Right lobe of liver (tissue), 6 donors: ENCODE data around the gene SRPK1. TPM values are rescaled to one million over a fixed set of nuclear protein-coding genes. Genes with fewer than 3 reads are reported as not detected.

Source experiments
- ATAC-seq, 4 donors: fragments of 200-7000 bp; cut with Tn5 transposase; one replicate each; pipeline ENCODE4 v1.9.1; 2020; ENCODE audit warnings: mild to moderate bottlenecking in 4 of 4, moderate library complexity in 4 of 4
- DNase-seq, 3 donors: peaks; one replicate each; pipeline ENCODE4 v3.0.0-alpha.2; 2020
- H3K27ac ChIP-seq, 3 donors: fragments of 200-600 bp; one replicate each; pipeline ENCODE4 v1.8.0; 2022
- H3K27me3 ChIP-seq, 2 donors: fragments of 200-600 bp; one replicate each; pipeline ENCODE4 v1.8.0; 2022
- H3K36me3 ChIP-seq, 4 donors: fragments of 200-600 bp; sonication (generic) in 1 of 4; one replicate each; pipeline versions ENCODE4 v1.5.1 to v1.8.0; 2017 to 2022; ENCODE audit warnings: control low read depth in 1 of 4
- H3K4me1 ChIP-seq, 4 donors: fragments of 200-600 bp; sonication (generic) in 1 of 4; one replicate each; pipeline versions ENCODE4 v1.5.1 to v1.8.0; 2017 to 2022; ENCODE audit warnings: control low read depth in 1 of 4
- H3K4me3 ChIP-seq, 3 donors: fragments of 200-600 bp; one replicate each; pipeline ENCODE4 v1.8.0; 2022
- H3K9me3 ChIP-seq, 4 donors: fragments of 200-600 bp; sonication (generic) in 1 of 4; one replicate each; pipeline versions ENCODE4 v1.5.1 to v1.8.0; 2017 to 2022; ENCODE audit warnings: control low read depth in 1 of 4
- POLR2A ChIP-seq: fragments of 450-650 bp; IDR thresholded peaks from one replicate; pipeline ENCODE4 v1.6.1; 2017; ENCODE audit warnings: antibody characterized with exemption, mild to moderate bottlenecking
- WGBS: methylation state at CpG from one replicate; pipeline ENCODE4 v1.1.6; 2018; ENCODE audit warnings: low coverage, low lambda C conversion rate; ENCODE audit not compliant: insufficient coverage; ENCODE audit errors: missing lambda C conversion rate; 5-methylcytosine and 5-hydroxymethylcytosine counted together
- intact Hi-C, 2 donors: fragments of 100-400 bp; cut with DNase I; formaldehyde crosslinking; loops; one replicate each; pipeline versions ENCODE4 v1.11.2 to v1.14.1; 2022
- total RNA-seq, 6 experiments: library from RNA; depleted of rRNA in 2 of 6; stranded (reverse); fragments of >200 nt in 2 of 6; fragmentation: NEBNext Ultra II Directional in 3 of 6; extraction: Animal tissue kit (Norgen Biotek cat#: 25700) in 3 of 6; gene quantifications; one replicate each; pipeline versions ENCODE4 v1.1.0 to v1.2.4, GENCODE V29; 2016 to 2023
- TF ChIP-seq, protein P1 (sequence below), 4 donors: fragments of 200-600 bp in 3 of 4; fragments of 450-650 bp in 1 of 4; IDR thresholded peaks; one replicate each; pipeline versions ENCODE4 v1.5.1 to v1.8.0; 2016 to 2022; ENCODE audit warnings: antibody characterized with exemption in 4 of 4, mild to moderate bottlenecking in 2 of 4
- donor health status: DM: no; HTN: yes; CAD: no.
- donor health status: DM: no; HTN: no; CAD: no.
- donor health status: DM: no; HTN: no; CAD: no.
- donor health status: DM: no; HTN: yes; CAD: no.
- donor health status: DM: no; HTN: yes; CAD: no.

The SRPK1 gene
- total RNA-seq, 6 experiments from 2014 or later, result 18.4 to 64.1 (median 26.4) TPM

DNA sequence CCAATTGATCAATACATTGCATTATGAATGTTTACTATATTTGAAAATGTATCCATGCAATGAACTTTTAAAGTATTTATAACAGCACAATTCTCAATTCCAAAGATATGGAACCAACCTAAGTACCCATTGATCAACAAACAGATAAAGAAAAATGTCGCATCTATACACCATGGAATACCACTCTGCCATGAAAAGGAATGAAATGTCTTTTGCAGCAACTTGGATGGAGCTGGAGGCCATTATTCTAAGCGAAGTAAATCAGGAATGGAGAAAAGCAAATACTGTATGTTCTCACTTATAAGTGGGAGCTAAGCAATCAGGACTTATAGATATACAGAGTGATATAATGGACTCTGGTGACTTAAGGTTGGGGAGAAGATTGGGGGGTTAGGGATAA is 22.9 kb downstream of the SRPK1 start:
- TF ChIP-seq, protein P1, sequence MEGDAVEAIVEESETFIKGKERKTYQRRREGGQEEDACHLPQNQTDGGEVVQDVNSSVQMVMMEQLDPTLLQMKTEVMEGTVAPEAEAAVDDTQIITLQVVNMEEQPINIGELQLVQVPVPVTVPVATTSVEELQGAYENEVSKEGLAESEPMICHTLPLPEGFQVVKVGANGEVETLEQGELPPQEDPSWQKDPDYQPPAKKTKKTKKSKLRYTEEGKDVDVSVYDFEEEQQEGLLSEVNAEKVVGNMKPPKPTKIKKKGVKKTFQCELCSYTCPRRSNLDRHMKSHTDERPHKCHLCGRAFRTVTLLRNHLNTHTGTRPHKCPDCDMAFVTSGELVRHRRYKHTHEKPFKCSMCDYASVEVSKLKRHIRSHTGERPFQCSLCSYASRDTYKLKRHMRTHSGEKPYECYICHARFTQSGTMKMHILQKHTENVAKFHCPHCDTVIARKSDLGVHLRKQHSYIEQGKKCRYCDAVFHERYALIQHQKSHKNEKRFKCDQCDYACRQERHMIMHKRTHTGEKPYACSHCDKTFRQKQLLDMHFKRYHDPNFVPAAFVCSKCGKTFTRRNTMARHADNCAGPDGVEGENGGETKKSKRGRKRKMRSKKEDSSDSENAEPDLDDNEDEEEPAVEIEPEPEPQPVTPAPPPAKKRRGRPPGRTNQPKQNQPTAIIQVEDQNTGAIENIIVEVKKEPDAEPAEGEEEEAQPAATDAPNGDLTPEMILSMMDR (IDR thresholded peaks at IDR 0.05), result no peak
- TF ChIP-seq POLR2A, result no peak
- Histone ChIP-seq H3K9me3 (no peaks in the 10 kb centered on the region), H3K27me3 (no peaks in the 10 kb centered on the region), H3K27ac (no peak overlapping the region), H3K4me1 (no peaks in the 10 kb centered on the region), H3K36me3 (no peaks in the 10 kb centered on the region), H3K4me3 (no peak overlapping the region)
- ATAC-seq, result no peak
- no peak for DNase-seq
- WGBS, result 100% methylated on average over 2 of the region's 2 CpGs
- intact Hi-C loops, result no loop called here

DNA sequence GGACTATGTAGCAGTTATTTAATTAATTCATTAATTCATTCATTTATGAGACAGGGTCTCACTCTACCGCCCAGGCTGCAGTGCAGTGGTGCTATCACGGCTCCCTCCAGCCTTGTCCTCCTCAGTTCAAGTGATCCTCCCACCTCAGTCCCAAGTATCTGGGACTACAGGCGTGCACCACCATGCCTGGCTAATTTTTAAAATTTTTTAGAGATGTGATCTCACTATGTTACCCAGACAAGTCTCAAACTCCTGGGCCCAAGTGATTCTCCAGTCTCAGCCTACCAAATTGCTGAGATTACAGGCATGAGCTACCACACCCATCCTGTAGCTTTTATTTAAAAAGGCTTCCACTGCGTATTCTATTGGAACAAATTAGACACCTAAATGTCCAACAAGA is 23.4 kb downstream of the SRPK1 start:
- no peak for DNase-seq
- Histone ChIP-seq H3K36me3 (no peaks in the 10 kb centered on the region), H3K4me3 (no peak overlapping the region), H3K27ac (no peak overlapping the region), H3K4me1 (no peaks in the 10 kb centered on the region), H3K27me3 (no peaks in the 10 kb centered on the region), H3K9me3 (no peaks in the 10 kb centered on the region)
- 86% methylated on average over 3 of the region's 4 CpGs for WGBS
- no peak for ATAC-seq
- TF ChIP-seq, protein P1 (IDR thresholded peaks at IDR 0.05), result no peak
- no peak for TF ChIP-seq POLR2A
- intact Hi-C loops, result no loop called here

DNA sequence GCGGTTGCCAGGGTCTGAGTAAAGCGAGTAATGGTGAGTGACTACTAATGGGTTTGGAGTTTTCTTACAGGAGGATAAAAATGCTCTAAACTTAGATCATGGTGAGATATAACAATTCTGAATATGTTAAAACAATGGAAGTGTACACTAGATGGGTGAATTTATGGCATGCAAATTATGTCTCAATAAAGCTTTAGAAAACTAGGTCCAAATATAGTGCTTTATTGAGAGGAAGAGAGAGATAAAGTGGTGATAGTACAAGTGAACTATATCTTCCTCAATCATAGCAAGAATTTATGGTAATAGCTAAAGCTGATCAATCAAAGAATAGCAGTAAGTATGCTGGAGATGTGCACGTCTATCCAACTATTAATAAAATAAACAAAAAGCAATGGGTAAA is 23.9 kb downstream of the SRPK1 start:
- Histone ChIP-seq H3K27me3 (no peaks in the 10 kb centered on the region), H3K27ac (no peak overlapping the region), H3K9me3 (no peaks in the 10 kb centered on the region), H3K4me1 (no peaks in the 10 kb centered on the region), H3K36me3 (no peaks in the 10 kb centered on the region), H3K4me3 (no peak overlapping the region)
- intact Hi-C loops, result no loop called here
- ATAC-seq, result no peak
- TF ChIP-seq, protein P1 (IDR thresholded peaks at IDR 0.05), result no peak
- TF ChIP-seq POLR2A, result no peak
- DNase-seq, result no peak
- 94% methylated on average over 3 of the region's 3 CpGs for WGBS

DNA sequence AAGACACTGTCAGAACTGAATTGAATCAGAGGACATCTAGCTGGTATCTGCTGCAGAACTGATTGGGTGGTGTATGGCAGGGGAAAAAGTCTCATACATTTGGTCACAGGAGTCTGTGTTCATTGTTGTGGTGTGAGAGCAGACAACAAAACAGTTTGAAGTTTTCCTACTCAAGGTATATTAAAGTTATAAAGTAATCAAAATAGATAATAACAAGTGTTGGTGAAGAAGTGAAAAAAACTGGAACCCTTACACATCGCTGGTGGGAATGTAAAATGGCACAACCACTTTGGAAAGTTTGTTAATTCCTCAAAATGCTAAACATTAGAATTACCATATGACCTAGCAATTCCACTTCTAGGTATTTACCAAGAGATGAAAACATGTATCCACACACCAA is 24.7 kb downstream of the SRPK1 start:
- Histone ChIP-seq H3K9me3 (no peaks in the 10 kb centered on the region), H3K36me3 (no peaks in the 10 kb centered on the region), H3K27me3 (no peaks in the 10 kb centered on the region), H3K4me1 (no peaks in the 10 kb centered on the region), H3K4me3 (no peak overlapping the region), H3K27ac (no peak overlapping the region)
- ATAC-seq (no peak), DNase-seq (no peak)
- TF ChIP-seq, protein P1 (IDR thresholded peaks at IDR 0.05), result no peak
- TF ChIP-seq POLR2A, result no peak
- intact Hi-C loops, result no loop called here
- 93% methylated on average over 1 of the region's 1 CpG for WGBS

DNA sequence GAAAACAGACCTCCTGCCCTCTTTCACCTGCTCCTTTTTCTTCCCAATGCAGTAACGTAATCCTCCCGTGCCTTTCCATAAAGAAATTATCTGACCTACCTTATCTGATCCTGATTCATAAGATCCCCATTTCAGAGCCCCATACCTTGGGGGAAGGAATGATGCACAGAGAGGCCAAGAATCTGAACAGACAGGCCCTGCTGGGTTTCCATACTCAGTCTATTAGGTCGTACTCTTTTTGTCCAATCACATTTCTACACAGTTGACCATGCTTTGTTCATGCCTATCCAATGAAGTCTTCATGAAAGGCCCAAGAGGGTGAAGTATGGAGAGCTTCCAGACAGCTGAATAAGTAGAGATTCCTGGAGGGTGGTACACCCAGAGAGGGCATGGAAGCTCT is 25.3 kb downstream of the SRPK1 start:
- TF ChIP-seq POLR2A, result no peak
- TF ChIP-seq, protein P1 (IDR thresholded peaks at IDR 0.05), result no peak
- DNase-seq, result no peak
- Histone ChIP-seq H3K4me1 (no peaks in the 10 kb centered on the region), H3K9me3 (no peaks in the 10 kb centered on the region), H3K27me3 (no peaks in the 10 kb centered on the region), H3K4me3 (no peak overlapping the region), H3K27ac (no peak overlapping the region), H3K36me3 (no peaks in the 10 kb centered on the region)
- 100% methylated on average over 1 of the region's 3 CpGs for WGBS
- ATAC-seq, result no peak
- intact Hi-C loops, result no loop called here
